Measurements from ENCODE around the gene DLST. TPM values are rescaled to one million over a fixed set of nuclear protein-coding genes. Genes with fewer than 3 reads are reported as not detected.

The DLST gene
- total RNA-seq, 1 donor from 2014 or later = 90.4 TPM

- Mint-ChIP-seq H3K4me1 (peaks cover 10% of the 10 kb centered on the region), H3K36me3 (ENCODE audit: low read depth) (peaks cover 3% of the 10 kb centered on the region), H3K4me3 (no peak overlapping the region), H3K9me3 (no peaks in the 10 kb centered on the region), H3K27ac (no peak overlapping the region), H3K27me3 (no peaks in the 10 kb centered on the region)
- no peak for TF ChIP-seq CTCF (IDR thresholded peaks at IDR 0.05)
- intact Hi-C loops (cut with micrococcal nuclease) = loop anchor here (5.0 kb wide), 2 partner anchors 87 to 162 kb away; no protein-coding TSS in a partner anchor
- ChIA-PET POLR2A (interaction anchor here (0.6 to 2.2 kb wide), 3 partner anchors 10 to 82 kb away, joined by 5 to 12 read pairs (median 5); no protein-coding TSS in a partner anchor), CTCF (interaction anchor here (1.0 to 10.2 kb wide), 25 partner anchors 10 to 271 kb away, joined by 3 to 288 read pairs (median 8); partner anchors contain the start of genes EIF2B2 and RPS6KL1)
- DNase-seq = no peak
- ATAC-seq (ENCODE audit: low read depth) = no peak
These were observed 21.8 kb upstream of the DLST start for GRCh38 chr14:74859757-74860552.

- intact Hi-C loops (cut with micrococcal nuclease) = loop anchor here (1.0 to 5.0 kb wide), 6 partner anchors 44 to 442 kb away; no protein-coding TSS in a partner anchor
- CTCF ChIA-PET = interaction anchor here (0.6 to 10.2 kb wide), 39 partner anchors 11 to 443 kb away, joined by 3 to 288 read pairs (median 7); partner anchors contain the start of genes EIF2B2, PROX2 and RPS6KL1
- no peaks in the 10 kb centered on the region for H3K27me3 Mint-ChIP-seq
- POLR2A ChIA-PET = interaction anchor here (0.9 to 2.2 kb wide), 4 partner anchors 32 to 227 kb away, joined by 3 to 12 read pairs (median 4); no protein-coding TSS in a partner anchor
- H3K27ac Mint-ChIP-seq = no peak overlapping the region
- ATAC-seq (ENCODE audit: low read depth) = peak; percentile 74
- no peak overlapping the region for H3K4me3 Mint-ChIP-seq
- no peak for TF ChIP-seq CTCF (IDR thresholded peaks at IDR 0.05)
- peaks cover 3% of the 10 kb centered on the region for H3K36me3 Mint-ChIP-seq (ENCODE audit: low read depth)
- H3K9me3 Mint-ChIP-seq = no peaks in the 10 kb centered on the region
- peak; percentile 82 for DNase-seq
- peaks cover 6% of the 10 kb centered on the region for H3K4me1 Mint-ChIP-seq
These were observed 20.6 kb upstream of the DLST start for GRCh38 chr14:74860899-74861733.

- no peak overlapping the region for H3K27ac Mint-ChIP-seq
- no peaks in the 10 kb centered on the region for H3K9me3 Mint-ChIP-seq
These were observed 20.0 kb upstream of the DLST start for GRCh38 chr14:74861734-74862090.

GRCh38 chr14:74863274-74863673, 18.4 kb upstream of the DLST start:
- ATAC-seq (ENCODE audit: low read depth) = no peak
- intact Hi-C loops (cut with micrococcal nuclease) = loop anchor here (5.0 kb wide), 2 partner anchors 84 to 159 kb away; no protein-coding TSS in a partner anchor

More at GRCh38 chr14:74861734-74862090, 20.0 kb upstream of the DLST start:
- intact Hi-C loops (cut with micrococcal nuclease) = loop anchor here (1.0 to 5.0 kb wide), 6 partner anchors 44 to 442 kb away; no protein-coding TSS in a partner anchor
- ATAC-seq (ENCODE audit: low read depth) (no peak), DNase-seq (no peak)
- H3K36me3 Mint-ChIP-seq (ENCODE audit: low read depth) = peaks cover 1% of the 10 kb centered on the region
- no peak overlapping the region for H3K4me3 Mint-ChIP-seq
- CTCF ChIA-PET = interaction anchor here (0.9 to 10.2 kb wide), 26 partner anchors 10 to 269 kb away, joined by 3 to 288 read pairs (median 8); partner anchors contain the start of genes EIF2B2, PROX2 and RPS6KL1
- peaks cover 4% of the 10 kb centered on the region for H3K4me1 Mint-ChIP-seq
- POLR2A ChIA-PET = interaction anchor here (1.8 to 2.2 kb wide), 2 partner anchors 44 to 80 kb away, joined by 5 to 12 read pairs; no protein-coding TSS in a partner anchor
- TF ChIP-seq CTCF (IDR thresholded peaks at IDR 0.05) = no peak
- H3K27me3 Mint-ChIP-seq = no peaks in the 10 kb centered on the region

More at GRCh38 chr14:74863274-74863673, 18.4 kb upstream of the DLST start:
- Mint-ChIP-seq H3K27me3 (no peaks in the 10 kb centered on the region), H3K4me3 (no peak overlapping the region), H3K36me3 (ENCODE audit: low read depth) (no peaks in the 10 kb centered on the region), H3K27ac (no peak overlapping the region), H3K4me1 (peaks cover 4% of the 10 kb centered on the region), H3K9me3 (no peaks in the 10 kb centered on the region)
- CTCF ChIA-PET = interaction anchor here (1.0 to 10.2 kb wide), 5 partner anchors 9 to 225 kb away, joined by 3 to 288 read pairs (median 24); no protein-coding TSS in a partner anchor
- TF ChIP-seq CTCF (IDR thresholded peaks at IDR 0.05) = no peak
- DNase-seq = no peak
- POLR2A ChIA-PET = no interaction called here

All from activated B cell treated with CpG ODN at 0.5 μM for 24 hours (primary cell).